Measurements from ENCODE around the gene KATNB1. TPM values are rescaled to one million over a fixed set of nuclear protein-coding genes. Genes with fewer than 3 reads are reported as not detected.

Gene KATNB1
- total and polyA plus RNA-seq, 2 experiments from 2014 or later, result 46.4 to 49.4 TPM

DNA sequence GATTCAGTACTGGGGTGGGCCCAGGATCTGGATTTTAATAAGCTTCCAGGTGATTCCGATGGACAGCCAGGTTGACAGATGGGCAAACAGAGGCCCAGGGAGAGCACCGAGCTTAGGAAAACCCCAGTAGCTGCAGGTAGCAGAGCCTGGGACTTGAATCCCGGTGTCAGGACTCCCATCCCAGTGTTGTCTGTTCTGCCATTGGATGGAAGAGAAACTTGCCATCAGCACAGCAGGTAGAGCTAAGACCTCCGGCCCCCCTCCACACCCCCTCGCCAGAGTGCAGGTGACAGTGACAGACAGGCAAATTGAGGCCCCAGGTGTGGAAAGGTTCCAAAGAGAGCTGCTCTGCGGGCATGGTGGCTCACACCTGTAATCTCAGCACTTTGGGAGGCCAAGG, 12.4 kb downstream of the KATNB1 start:
- TF ChIP-seq, protein P1, sequence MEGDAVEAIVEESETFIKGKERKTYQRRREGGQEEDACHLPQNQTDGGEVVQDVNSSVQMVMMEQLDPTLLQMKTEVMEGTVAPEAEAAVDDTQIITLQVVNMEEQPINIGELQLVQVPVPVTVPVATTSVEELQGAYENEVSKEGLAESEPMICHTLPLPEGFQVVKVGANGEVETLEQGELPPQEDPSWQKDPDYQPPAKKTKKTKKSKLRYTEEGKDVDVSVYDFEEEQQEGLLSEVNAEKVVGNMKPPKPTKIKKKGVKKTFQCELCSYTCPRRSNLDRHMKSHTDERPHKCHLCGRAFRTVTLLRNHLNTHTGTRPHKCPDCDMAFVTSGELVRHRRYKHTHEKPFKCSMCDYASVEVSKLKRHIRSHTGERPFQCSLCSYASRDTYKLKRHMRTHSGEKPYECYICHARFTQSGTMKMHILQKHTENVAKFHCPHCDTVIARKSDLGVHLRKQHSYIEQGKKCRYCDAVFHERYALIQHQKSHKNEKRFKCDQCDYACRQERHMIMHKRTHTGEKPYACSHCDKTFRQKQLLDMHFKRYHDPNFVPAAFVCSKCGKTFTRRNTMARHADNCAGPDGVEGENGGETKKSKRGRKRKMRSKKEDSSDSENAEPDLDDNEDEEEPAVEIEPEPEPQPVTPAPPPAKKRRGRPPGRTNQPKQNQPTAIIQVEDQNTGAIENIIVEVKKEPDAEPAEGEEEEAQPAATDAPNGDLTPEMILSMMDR (IDR thresholded peaks at IDR 0.05; ENCODE audit: low read depth, low read length), result no peak
- no peak for DNase-seq (ENCODE audit: low read depth in 1 of 2, low spot score in 1 of 2)
- no peaks in the 10 kb centered on the region for H3K27me3 ChIP-seq

DNA sequence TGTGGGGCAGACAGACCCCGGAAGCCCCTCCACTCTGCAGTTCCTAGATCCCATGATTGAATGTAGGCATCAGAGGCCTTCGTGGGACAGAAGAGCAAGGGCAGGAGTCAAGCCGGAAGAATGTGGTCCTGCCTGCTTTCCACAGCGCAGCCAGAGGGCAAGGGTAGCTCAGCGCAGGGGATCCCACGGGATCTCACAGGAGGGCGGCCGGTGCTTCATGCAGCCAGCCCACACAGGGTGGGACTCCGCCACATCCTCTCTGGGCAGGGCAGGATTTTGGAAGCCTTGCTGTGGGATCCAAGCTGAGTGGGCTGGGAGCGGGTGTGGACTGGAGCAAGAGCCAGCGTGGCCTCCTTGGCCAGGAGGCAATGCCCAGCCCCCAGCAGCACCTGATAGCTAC, 13.0 kb downstream of the KATNB1 start:
- Histone ChIP-seq H3K36me3 (peaks cover 4% of the 10 kb centered on the region), H3K4me1 (ENCODE audit: low read depth) (peaks cover under 1% of the 10 kb centered on the region), H3K4me3 (no peak overlapping the region), H3K9me3 (ENCODE audit: low read depth) (no peaks in the 10 kb centered on the region), H3K27ac (no peak overlapping the region), H3K27me3 (no peaks in the 10 kb centered on the region)
- DNase-seq (ENCODE audit: low read depth in 1 of 2, low spot score in 1 of 2), result no peak
- TF ChIP-seq, protein P1 (IDR thresholded peaks at IDR 0.05; ENCODE audit: low read depth, low read length), result no peak

More for the DNA sequence above, 12.4 kb downstream of the KATNB1 start:
- Histone ChIP-seq H3K36me3 (peaks cover 4% of the 10 kb centered on the region), H3K27ac (peak overlapping the region; percentile 23), H3K4me1 (ENCODE audit: low read depth) (peaks cover 5% of the 10 kb centered on the region), H3K9me3 (ENCODE audit: low read depth) (no peaks in the 10 kb centered on the region), H3K4me3 (no peak overlapping the region)

DNA sequence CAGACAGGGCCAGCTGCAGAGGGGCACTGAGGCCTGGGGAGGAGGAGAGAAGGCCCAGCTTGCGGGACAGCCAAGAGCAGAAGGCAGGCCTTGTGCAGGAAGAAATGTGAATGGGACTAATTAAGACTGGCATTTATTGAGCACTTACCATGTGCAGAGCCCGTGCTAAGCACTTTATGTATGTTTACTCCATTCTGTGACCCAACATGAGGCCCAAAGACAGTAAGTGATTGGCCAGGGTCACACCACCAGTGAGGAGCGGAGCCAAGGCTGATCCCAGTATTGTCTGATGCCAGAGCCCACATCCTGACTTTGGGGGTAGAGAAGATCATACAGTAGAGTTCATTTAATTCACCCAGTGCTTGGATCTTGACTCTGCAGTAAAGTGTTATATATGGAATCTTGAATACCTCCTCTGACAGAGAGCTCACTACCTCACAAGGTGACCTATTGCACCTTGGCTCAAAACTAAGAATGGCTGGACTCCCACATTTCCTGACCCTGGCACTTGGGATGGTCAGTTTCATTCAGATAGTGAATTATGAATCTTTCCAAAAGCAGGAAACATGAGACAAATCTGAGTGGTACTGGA, 13.6 kb downstream of the KATNB1 start:
- no peak overlapping the region for H3K27ac ChIP-seq
- TF ChIP-seq, protein P1 (IDR thresholded peaks at IDR 0.05; ENCODE audit: low read depth, low read length), result no peak
- peaks cover 4% of the 10 kb centered on the region for H3K36me3 ChIP-seq
- H3K4me1 ChIP-seq (ENCODE audit: low read depth), result no peaks in the 10 kb centered on the region
- H3K9me3 ChIP-seq (ENCODE audit: low read depth), result no peaks in the 10 kb centered on the region
- no peaks in the 10 kb centered on the region for H3K27me3 ChIP-seq
- DNase-seq (ENCODE audit: low read depth in 1 of 2, low spot score in 1 of 2), result no peak
- H3K4me3 ChIP-seq, result no peak overlapping the region

DNA sequence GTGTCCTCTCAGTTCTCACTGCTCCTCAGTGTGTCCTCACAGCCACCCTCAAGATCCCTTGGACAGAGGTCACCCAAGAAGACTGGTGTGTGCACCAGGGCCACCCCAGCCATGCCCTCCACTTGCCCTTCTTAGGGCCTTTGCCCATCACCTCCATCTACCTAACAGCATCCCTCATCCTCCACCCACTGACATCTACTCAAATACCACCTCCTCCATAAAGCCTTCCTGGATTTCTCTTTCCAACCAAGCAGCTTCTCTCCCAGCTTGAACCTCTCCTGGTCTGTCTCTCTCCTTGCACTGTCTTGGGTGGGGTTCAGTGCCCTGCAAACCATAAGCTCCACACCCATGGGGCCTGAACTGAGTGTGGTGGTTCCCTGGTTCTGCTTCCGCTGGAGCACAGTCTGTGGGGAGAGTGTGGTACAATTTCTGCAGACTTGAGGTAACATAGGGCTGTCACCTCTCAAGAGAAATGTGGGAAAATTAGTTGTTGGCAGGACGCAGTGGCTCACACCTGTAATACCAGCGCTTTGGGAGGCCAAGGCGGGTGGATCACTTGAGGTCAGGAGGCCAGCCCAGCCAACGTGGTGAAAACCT, 14.4 kb downstream of the KATNB1 start:
- TF ChIP-seq, protein P1 (IDR thresholded peaks at IDR 0.05; ENCODE audit: low read depth, low read length), result no peak
- DNase-seq (ENCODE audit: low read depth in 1 of 2, low spot score in 1 of 2), result no peak
- Histone ChIP-seq H3K9me3 (ENCODE audit: low read depth) (no peaks in the 10 kb centered on the region), H3K36me3 (peaks cover 4% of the 10 kb centered on the region), H3K27ac (no peak overlapping the region), H3K27me3 (no peaks in the 10 kb centered on the region), H3K4me3 (no peak overlapping the region), H3K4me1 (ENCODE audit: low read depth) (no peaks in the 10 kb centered on the region)

DNA sequence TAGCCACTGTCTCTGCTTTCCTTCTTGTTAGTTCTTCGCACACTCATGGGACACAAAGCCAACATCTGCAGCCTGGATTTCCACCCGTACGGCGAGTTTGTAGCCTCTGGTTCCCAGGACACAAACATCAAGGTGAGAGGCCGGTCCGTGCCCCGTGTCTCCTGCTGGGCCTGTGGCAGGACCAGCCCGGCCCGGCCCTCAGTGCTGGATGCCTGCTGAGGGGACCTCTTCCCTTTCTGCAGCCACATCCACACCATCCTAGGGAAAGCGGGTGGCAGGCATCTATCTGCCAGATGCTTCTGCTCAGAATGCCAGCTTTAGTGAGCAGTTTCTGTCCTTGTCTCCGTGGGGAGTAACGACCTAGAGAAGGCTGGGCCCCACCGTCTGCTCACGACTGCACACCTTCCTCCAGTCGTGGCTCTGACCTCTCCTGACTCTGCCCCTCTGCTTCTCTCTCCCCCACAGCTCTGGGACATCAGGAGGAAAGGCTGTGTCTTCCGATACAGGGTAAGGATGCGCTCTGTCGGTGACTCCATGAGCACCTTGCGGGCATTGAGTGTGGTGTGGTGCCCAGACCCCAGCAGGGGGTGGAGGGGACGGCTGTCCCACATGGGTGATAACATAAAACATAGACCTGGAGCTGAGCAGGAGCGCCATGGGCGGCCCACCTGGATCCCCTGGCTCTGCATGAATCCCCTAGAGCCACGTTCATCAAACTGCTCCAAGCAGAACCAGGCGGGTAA, 15.4 kb downstream of the KATNB1 start:
- TF ChIP-seq, protein P1 (IDR thresholded peaks at IDR 0.05; ENCODE audit: low read depth, low read length), result no peak
- H3K4me1 ChIP-seq (ENCODE audit: low read depth), result no peaks in the 10 kb centered on the region

More for the DNA sequence above, 15.4 kb downstream of the KATNB1 start:
- no peak overlapping the region for H3K4me3 ChIP-seq
- no peak overlapping the region for H3K27ac ChIP-seq
- H3K9me3 ChIP-seq (ENCODE audit: low read depth), result no peaks in the 10 kb centered on the region
- no peaks in the 10 kb centered on the region for H3K27me3 ChIP-seq
- H3K36me3 ChIP-seq, result peaks cover 4% of the 10 kb centered on the region
- no peak for DNase-seq (ENCODE audit: low read depth in 1 of 2, low spot score in 1 of 2)
